Body of pancreas (tissue), 4 donors: ENCODE measurements around the gene SWI5. TPM values are rescaled to one million over a fixed set of nuclear protein-coding genes. Genes with fewer than 3 reads are reported as not detected.

Source experiments
- ATAC-seq: fragments of 150-250 bp; one replicate; pipeline ENCODE4 v1.9.1; 2016
- DNase-seq, 4 donors: peaks; one replicate each; pipeline ENCODE4 v3.0.0-alpha.2; 2019
- H3K27ac ChIP-seq, 4 donors: fragments of 200-600 bp; sonication (generic); 1 replicate in 3 of 4; 2 replicates in 1 of 4; pipeline versions ENCODE4 v1.5.1 to v1.6.1; 2016 to 2019; ENCODE audit warnings: mild to moderate bottlenecking in 1 of 4, mixed read lengths in 1 of 4, moderate library complexity in 1 of 4
- H3K27me3 ChIP-seq, 2 donors: fragments of 200-600 bp; sonication (generic); one replicate each; pipeline ENCODE4 v1.6.0; 2016; ENCODE audit warnings: mild to moderate bottlenecking in 1 of 2
- H3K36me3 ChIP-seq, 2 donors: fragments of 200-600 bp; sonication (generic); replicated peaks in 1 of 2; 2 replicates each; pipeline ENCODE4 v1.5.1; 2016; ENCODE audit warnings: low read depth in 2 of 2; ENCODE audit not compliant: insufficient read depth in 1 of 2
- H3K4me1 ChIP-seq: fragments of 200-600 bp; sonication (generic); one replicate; pipeline ENCODE4 v1.6.0; 2016
- H3K4me3 ChIP-seq, 2 donors: fragments of 200-600 bp; sonication (generic); 1 replicate in 1 of 2; 2 replicates in 1 of 2; pipeline ENCODE4 v1.5.1; 2016 to 2019
- H3K9me3 ChIP-seq, 3 donors: fragments of 200-600 bp; sonication (generic); 1 replicate in 2 of 3; 2 replicates in 1 of 3; pipeline ENCODE4 v1.5.1; 2016
- CTCF ChIP-seq, 7 experiments: fragments of 450-650 bp in 4 of 7; fragments of 200-600 bp in 3 of 7; sonication (generic) in 3 of 7; IDR thresholded peaks; one replicate each; pipeline ENCODE4 v1.5.1; 2016 to 2019; ENCODE audit warnings: antibody characterized with exemption in 7 of 7
- POLR2A ChIP-seq, 3 donors: fragments of 450-650 bp; IDR thresholded peaks; one replicate each; pipeline ENCODE4 v1.6.1; 2016; ENCODE audit warnings: antibody characterized with exemption in 3 of 3, mild to moderate bottlenecking in 2 of 3
- WGBS, 2 donors: methylation state at CpG; one replicate each; pipeline ENCODE4 v1.1.5; 2017; 5-methylcytosine and 5-hydroxymethylcytosine counted together
- intact Hi-C: fragments of 100-400 bp; cut with DNase I; formaldehyde crosslinking; loops from one replicate; pipeline ENCODE4 v1.15.1; 2023
- total RNA-seq, 2 donors: library from RNA; depleted of rRNA; stranded (reverse); fragments of >200 nt; gene quantifications; one replicate each; pipeline ENCODE4 v1.1.0, GENCODE V29; 2016

The SWI5 gene
- total RNA-seq, 2 donors from 2014 or later: 14.5 to 20.1 TPM

- no peak for TF ChIP-seq CTCF (IDR thresholded peaks at IDR 0.05)
- TF ChIP-seq POLR2A (IDR thresholded peaks at IDR 0.05): no peak
- no peak for DNase-seq
- Histone ChIP-seq H3K4me3 (no peak overlapping the region), H3K36me3 (peaks cover 0 to 14% of the 10 kb centered on the region in 2 donors), H3K27ac (no peak overlapping the region), H3K27me3 (no peaks in the 10 kb centered on the region), H3K9me3 (no peaks in the 10 kb centered on the region), H3K4me1 (no peaks in the 10 kb centered on the region)
- intact Hi-C loops: no loop called here
- ATAC-seq: no peak
- 82 to 99% methylated on average over 3 to 10 of the region's 10 CpGs for WGBS, 2 donors
These were observed 34.4 kb downstream of the SWI5 start for GRCh38 chr9:128310461-128310860.

GRCh38 chr9:128314697-128315096, 38.6 kb downstream of the SWI5 start:
- no peaks in the 10 kb centered on the region for H3K27me3 ChIP-seq
- ATAC-seq: no peak
- 82 to 98% methylated on average over 4 of the region's 4 CpGs for WGBS, 2 donors

GRCh38 chr9:128316421-128316820, 40.3 kb downstream of the SWI5 start:
- no peak for TF ChIP-seq CTCF (IDR thresholded peaks at IDR 0.05)
- TF ChIP-seq POLR2A (IDR thresholded peaks at IDR 0.05): no peak
- Histone ChIP-seq H3K4me3 (no peak overlapping the region), H3K27me3 (no peaks in the 10 kb centered on the region), H3K4me1 (peaks cover 4% of the 10 kb centered on the region), H3K9me3 (no peaks in the 10 kb centered on the region), H3K36me3 (peaks cover 0 to 17% of the 10 kb centered on the region in 2 donors), H3K27ac (no peak overlapping the region)
- ATAC-seq (no peak), DNase-seq (no peak)
- WGBS, 2 donors: 82 to 83% methylated on average over 9 of the region's 9 CpGs
- intact Hi-C loops: no loop called here

More at GRCh38 chr9:128314697-128315096, 38.6 kb downstream of the SWI5 start:
- intact Hi-C loops: no loop called here
- DNase-seq: no peak
- Histone ChIP-seq H3K4me3 (no peak overlapping the region), H3K4me1 (no peaks in the 10 kb centered on the region), H3K27ac (no peak overlapping the region), H3K36me3 (peaks cover 0 to 28% of the 10 kb centered on the region in 2 donors), H3K9me3 (no peaks in the 10 kb centered on the region)
- TF ChIP-seq CTCF (IDR thresholded peaks at IDR 0.05): no peak
- TF ChIP-seq POLR2A (IDR thresholded peaks at IDR 0.05): no peak

GRCh38 chr9:128317629-128318028, 41.6 kb downstream of the SWI5 start:
- Histone ChIP-seq H3K4me3 (no peak overlapping the region), H3K9me3 (no peaks in the 10 kb centered on the region), H3K4me1 (peaks cover 8% of the 10 kb centered on the region), H3K36me3 (peaks cover 0 to 16% of the 10 kb centered on the region in 2 donors), H3K27me3 (no peaks in the 10 kb centered on the region), H3K27ac (no peak overlapping the region)
- TF ChIP-seq POLR2A (IDR thresholded peaks at IDR 0.05): no peak
- TF ChIP-seq CTCF (IDR thresholded peaks at IDR 0.05): no peak
- ATAC-seq: no peak
- DNase-seq: no peak
- intact Hi-C loops: no loop called here
- WGBS, 2 donors: 60 to 92% methylated on average over 2 of the region's 2 CpGs

GRCh38 chr9:128321343-128321742, 45.3 kb downstream of the SWI5 start:
- ATAC-seq (no peak), DNase-seq (no peak)
- TF ChIP-seq CTCF (IDR thresholded peaks at IDR 0.05) (no peak), POLR2A (IDR thresholded peaks at IDR 0.05) (no peak)
- no peak overlapping the region for H3K27ac ChIP-seq
- H3K4me3 ChIP-seq: peak overlapping the region; percentile 77 to 88
- H3K4me1 ChIP-seq: peaks cover 24% of the 10 kb centered on the region
- no peaks in the 10 kb centered on the region for H3K27me3 ChIP-seq
- intact Hi-C loops: no loop called here
- no peaks in the 10 kb centered on the region for H3K9me3 ChIP-seq
- H3K36me3 ChIP-seq: peaks cover 0 to 17% of the 10 kb centered on the region in 2 donors
- 68 to 73% methylated on average over 6 to 7 of the region's 7 CpGs for WGBS, 2 donors
